ENCODE data around the gene DOHH.

DNA sequence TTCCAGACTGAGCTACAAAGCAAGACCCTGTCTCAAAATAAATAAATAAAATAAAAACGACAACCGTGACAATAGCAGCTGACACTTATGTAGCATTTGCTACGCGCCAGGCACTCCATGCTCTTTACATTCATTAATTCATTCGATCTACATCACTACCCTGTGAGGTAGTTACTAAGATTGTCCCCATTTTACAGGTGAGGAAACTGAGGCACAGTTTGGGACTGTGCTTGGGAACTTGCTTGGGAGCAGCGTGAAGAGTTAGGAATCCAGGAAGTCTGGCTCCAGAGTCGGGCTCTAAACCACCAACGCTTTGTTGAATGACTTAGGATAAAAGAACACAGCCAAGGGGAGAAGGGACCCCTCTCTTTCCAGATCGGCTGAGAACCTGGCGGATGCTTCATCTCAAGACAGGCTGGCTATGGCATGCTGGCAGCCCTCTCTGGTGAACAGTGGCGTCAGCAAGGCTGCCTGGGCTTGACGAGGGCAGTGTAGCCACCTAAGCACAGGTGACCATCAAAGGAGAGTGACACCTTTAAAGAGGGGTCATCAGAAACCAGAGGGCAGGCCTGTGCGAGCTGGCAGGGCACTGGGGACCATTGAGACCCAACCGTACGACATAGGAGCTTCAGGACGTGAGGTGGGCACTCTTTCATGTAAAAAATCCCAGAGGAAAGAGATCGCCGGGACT, 591 bp downstream of the DOHH start:
- TF ChIP-seq YY1 (IDR thresholded peaks at IDR 0.05; ENCODE audit: insufficient read depth, insufficient read length) (no peak), SUZ12 (IDR thresholded peaks at IDR 0.05; ENCODE audit: extremely low read depth, insufficient read depth, insufficient read length) (no peak), ZNF274 (IDR thresholded peaks at IDR 0.05; ENCODE audit: low read depth, low read length) (no peak)
